Right hindlimb (tissue), 1 donor: ENCODE results near the gene EPC2.

Source experiments
- DNase-seq: peaks from one replicate; pipeline ENCODE4 v3.0.0-alpha.2; 2018

The EPC2 gene

DNA sequence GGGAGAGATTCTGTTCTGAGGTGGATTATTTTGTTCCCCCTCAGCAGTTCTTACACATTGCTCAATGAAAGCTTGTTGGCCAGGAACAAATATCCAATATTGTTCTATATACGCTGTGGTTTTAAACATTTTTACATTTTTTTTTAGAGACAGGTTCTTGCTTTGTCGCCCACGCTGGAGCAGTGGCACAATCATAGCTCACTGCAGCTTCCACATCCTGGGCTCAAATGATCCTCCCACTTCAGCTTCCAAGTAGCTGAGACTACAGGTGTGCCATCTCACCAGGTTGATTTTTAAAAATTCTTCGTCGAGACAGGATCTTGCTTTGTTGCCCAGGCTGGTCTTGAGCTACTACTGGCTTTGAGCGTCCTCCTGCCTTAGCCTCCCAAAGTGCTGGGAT is 171.6 kb downstream of the EPC2 start:
- no peak for DNase-seq

DNA sequence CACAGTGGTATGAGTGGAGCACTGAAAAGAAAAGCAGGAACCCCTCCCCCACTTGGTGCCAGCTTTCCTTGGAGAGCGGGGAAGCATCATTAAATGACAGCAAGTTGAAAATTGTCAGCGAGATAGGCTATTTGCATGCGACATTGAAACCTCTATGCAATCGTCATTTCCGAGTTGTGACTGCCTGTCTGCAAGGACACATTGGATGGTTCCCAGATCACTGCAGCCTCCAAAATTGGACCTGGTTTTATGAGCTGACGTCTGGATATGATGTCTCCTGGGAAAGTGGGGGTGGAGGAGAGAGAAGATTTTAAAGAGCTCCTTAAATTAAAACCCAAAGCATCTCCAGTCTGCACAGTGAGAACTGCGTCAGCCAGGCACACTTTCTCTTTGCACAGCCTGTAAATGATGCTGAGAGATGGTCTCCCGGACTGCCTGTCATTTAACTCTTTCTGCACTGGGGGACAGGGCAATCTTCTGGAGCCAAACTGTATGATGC is 172.7 kb downstream of the EPC2 start:
- DNase-seq: peak; percentile 25

DNA sequence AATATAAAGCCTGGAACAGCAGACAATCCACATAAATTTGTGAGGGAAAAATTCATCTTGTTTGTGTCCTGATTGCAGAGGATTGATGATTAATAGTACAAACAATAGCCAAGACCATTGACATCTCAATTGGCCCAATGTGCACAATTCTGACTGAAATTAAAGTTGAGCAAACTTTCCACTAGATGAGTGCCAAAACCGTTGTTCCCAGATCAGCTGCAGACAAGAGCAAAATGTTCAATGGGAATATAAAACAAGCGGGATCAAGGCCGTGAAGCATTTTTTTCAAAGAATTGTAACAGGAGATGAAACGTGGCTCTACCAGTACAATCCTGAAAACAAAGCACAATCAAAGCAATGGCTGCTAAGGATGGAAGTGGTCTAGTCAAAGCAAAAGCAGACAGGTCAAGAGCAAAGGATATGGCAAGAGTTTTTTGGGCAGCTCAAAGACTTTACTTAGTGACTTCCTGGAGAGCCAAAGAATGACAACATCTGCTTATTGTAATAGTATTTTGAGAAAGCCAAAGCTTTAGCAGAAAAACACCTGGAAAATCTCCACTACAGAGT is 174.6 kb downstream of the EPC2 start:
- no peak for DNase-seq

DNA sequence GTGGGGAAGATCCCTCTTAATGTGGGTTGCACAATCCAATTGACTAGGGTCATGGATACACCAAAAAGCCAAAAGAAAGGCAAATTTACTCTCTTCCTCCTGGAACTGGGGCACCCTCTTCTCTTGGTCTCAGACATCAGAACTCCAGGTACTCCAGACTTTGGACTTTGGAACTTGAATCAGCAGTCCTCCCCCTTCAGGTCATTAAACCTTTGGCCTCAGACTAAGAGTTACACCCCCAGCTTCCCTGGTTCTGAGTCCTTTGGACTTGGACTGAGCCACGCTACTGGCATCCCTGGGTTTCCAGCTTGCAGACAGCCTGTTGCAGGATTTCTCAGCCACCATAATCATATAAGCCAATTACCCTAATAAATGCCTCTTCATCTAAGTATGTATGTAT is 179.6 kb downstream of the EPC2 start:
- DNase-seq: no peak

DNA sequence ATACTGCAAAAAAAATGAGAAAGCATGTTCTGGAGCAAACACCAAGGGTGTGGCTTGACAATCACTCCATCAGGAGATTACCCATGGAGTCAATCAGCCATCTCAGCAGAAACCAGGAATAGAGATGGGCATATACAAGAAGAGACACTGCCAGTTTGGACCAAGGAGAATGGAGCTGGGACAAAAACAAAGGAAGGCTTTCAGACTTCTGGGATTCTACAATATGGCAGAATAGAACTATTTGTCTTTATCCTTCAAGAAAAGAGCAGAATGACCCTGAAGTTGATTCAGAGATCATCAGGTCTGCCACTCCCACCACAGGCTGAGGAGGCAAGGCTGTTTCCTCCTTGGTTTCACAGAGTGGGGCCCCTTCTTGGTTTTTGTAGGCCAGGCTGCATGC is 182.2 kb downstream of the EPC2 start:
- DNase-seq: no peak

DNA sequence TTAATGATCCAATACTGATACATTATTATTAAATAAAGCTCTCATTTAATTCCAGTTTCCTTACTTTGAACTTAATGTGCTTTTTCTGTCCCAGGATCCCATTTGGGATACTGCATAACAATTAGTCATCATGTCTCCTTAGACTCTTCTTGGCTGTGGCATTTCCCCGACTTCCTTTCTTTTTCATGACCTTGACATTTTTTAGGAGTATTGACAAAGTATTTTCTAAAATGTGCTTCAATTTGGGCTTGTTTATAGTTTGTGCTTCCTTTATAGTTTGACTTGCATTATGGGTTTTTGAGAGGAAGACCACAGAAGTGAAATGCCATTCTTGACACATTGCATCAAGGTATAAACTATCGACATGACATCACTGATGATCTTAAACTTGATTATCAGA is 184.4 kb downstream of the EPC2 start:
- no peak for DNase-seq

DNA sequence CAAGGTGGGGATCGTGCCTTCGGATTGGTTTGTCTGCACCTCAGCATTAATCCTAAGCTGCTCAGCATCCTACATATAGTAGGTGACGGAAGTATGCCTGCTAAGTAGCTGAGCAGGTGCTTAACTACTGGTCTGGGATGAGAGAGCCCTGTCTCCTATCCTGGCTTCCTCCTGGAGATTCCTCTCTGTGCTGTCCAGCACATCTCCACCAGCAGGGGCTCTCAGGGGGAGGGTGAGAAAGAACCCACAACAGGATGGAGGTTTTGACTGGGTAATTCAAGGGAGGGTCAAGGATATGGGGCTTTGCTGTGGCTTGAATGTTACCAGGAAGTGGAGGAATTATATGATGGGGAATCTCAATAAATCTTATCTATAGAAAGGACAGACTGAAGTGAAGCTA is 185.1 kb downstream of the EPC2 start:
- DNase-seq: no peak

DNA sequence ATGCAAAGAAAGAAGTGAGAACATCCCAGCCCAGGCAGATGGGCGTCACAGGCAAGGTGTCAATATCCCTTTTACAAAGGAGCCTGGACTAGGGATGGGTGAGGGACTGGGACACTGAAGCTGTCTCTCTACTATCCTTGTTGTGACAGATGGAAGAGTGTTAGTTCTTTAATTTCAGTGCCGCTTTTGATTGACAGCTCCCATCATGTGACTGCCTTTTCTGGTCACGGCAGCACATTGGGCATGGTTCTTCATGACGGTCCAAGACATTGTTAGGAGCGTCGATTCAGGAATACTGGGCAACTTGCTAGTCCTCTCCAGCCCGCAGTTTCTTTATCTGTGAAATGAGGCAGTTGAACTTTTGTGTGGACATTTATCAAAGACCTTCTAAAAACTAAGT is 188.1 kb downstream of the EPC2 start:
- DNase-seq: no peak
